GM23338 (cell line): ENCODE measurements around the gene DOP1A. TPM values are rescaled to one million over a fixed set of nuclear protein-coding genes. Genes with fewer than 3 reads are reported as not detected.

Experiments
- ATAC-seq: fragments of 200-7000 bp; cut with Tn5 transposase; 3 replicates; pipeline ENCODE4 v1.9.1; 2020
- DNase-seq: peaks from one replicate; pipeline ENCODE4 v3.0.0-alpha.2; 2015; ENCODE audit warnings: low spot score
- H2AFZ ChIP-seq: fragments of 200-600 bp; sonication (generic); 2 replicates; pipeline ENCODE4 v1.8.0; 2016; ENCODE audit warnings: antibody characterized with exemption, mild to moderate bottlenecking, moderate library complexity
- H3F3A ChIP-seq: fragments of 200-600 bp; sonication (generic); replicated peaks from 2 replicates; pipeline ENCODE4 v1.8.0; 2017; ENCODE audit warnings: antibody characterized with exemption, mixed run types, low read depth
- H3K27ac ChIP-seq: fragments of 200-600 bp; sonication (generic); 2 replicates; pipeline ENCODE4 v1.6.1; 2016; ENCODE audit warnings: low read depth
- H3K27me3 ChIP-seq: fragments of 200-600 bp; sonication (generic); 2 replicates; pipeline ENCODE4 v1.8.0; 2016; ENCODE audit warnings: mild to moderate bottlenecking, mixed run types, moderate library complexity; ENCODE audit not compliant: insufficient read depth
- H3K36me3 ChIP-seq: fragments of 200-600 bp; sonication (generic); 2 replicates; pipeline ENCODE4 v1.8.0; 2016; ENCODE audit warnings: mild to moderate bottlenecking; ENCODE audit not compliant: insufficient read depth
- H3K4me1 ChIP-seq: fragments of 200-600 bp; sonication (generic); 2 replicates; pipeline ENCODE4 v1.8.0; 2016; ENCODE audit warnings: mild to moderate bottlenecking, moderate library complexity; ENCODE audit not compliant: insufficient read depth
- H3K4me2 ChIP-seq: fragments of 200-600 bp; sonication (generic); 2 replicates; pipeline ENCODE4 v1.7.1; 2017; ENCODE audit warnings: mixed run types
- H3K4me3 ChIP-seq: fragments of 200-600 bp; sonication (generic); 2 replicates; pipeline ENCODE4 v1.6.1; 2016; ENCODE audit warnings: mixed run types
- H3K79me2 ChIP-seq: fragments of 200-600 bp; sonication (generic); replicated peaks from 2 replicates; pipeline ENCODE4 v1.8.0; 2017; ENCODE audit warnings: mild to moderate bottlenecking; ENCODE audit not compliant: insufficient read depth
- H3K9me2 ChIP-seq: fragments of 200-600 bp; sonication (generic); 2 replicates; pipeline ENCODE4 v1.8.0; 2017; ENCODE audit not compliant: insufficient read depth
- H4K20me1 ChIP-seq: fragments of 200-600 bp; sonication (generic); replicated peaks from 2 replicates; pipeline ENCODE4 v1.8.0; 2017; ENCODE audit warnings: mild to moderate bottlenecking; ENCODE audit not compliant: insufficient read depth
- H3K27ac Mint-ChIP-seq: 2 replicates; pipeline ENCODE4 v1.8.0; 2020; ENCODE audit warnings: inconsistent platforms, mild to moderate bottlenecking, moderate library complexity, mixed read lengths
- H3K27me3 Mint-ChIP-seq: 3 replicates; pipeline ENCODE4 v1.8.0; 2022; ENCODE audit warnings: low read depth, mild to moderate bottlenecking, moderate library complexity, mixed read lengths, inconsistent platforms; ENCODE audit not compliant: insufficient read depth, poor library complexity
- H3K36me3 Mint-ChIP-seq: 3 replicates; pipeline ENCODE4 v1.8.0; 2021; ENCODE audit warnings: low read depth, mild to moderate bottlenecking, inconsistent platforms, moderate library complexity, mixed read lengths
- H3K4me1 Mint-ChIP-seq: 3 replicates; pipeline ENCODE4 v1.8.0; 2020; ENCODE audit warnings: mild to moderate bottlenecking, inconsistent platforms, mixed read lengths
- H3K4me3 Mint-ChIP-seq: 3 replicates; pipeline ENCODE4 v1.8.0; 2021; ENCODE audit warnings: moderate library complexity, mild to moderate bottlenecking, inconsistent platforms, mixed read lengths
- H3K9me3 Mint-ChIP-seq: 3 replicates; pipeline ENCODE4 v1.8.0; 2020; ENCODE audit warnings: moderate library complexity, mild to moderate bottlenecking, inconsistent platforms, mixed read lengths
- CREB1 ChIP-seq: fragments of 250-450 bp; sonication (Bioruptor Pico); IDR thresholded peaks from 2 replicates; pipeline ENCODE4 v1.5.0; 2020; ENCODE audit warnings: low read depth, mild to moderate bottlenecking, moderate library complexity
- CTCF ChIP-seq, 2 experiments: fragments of 200-600 bp in 1 of 2; sonication (generic) in 1 of 2; conservative IDR thresholded peaks; 2 replicates each; pipeline versions ENCODE4 v1.5.1 to v1.6.1; 2016 to 2017; ENCODE audit warnings: antibody characterized with exemption in 2 of 2, low read depth in 2 of 2, mild to moderate bottlenecking in 2 of 2, moderate library complexity in 1 of 2
- ETS1 ChIP-seq: IDR thresholded peaks from 2 replicates; pipeline ENCODE4 v1.6.1; 2016; ENCODE audit warnings: antibody characterized with exemption
- EZH2 ChIP-seq: fragments of 200-600 bp; sonication (generic); IDR thresholded peaks from one replicate; pipeline ENCODE4 v1.8.0; 2017; ENCODE audit warnings: antibody characterized with exemption, mild to moderate bottlenecking, low read depth; ENCODE audit not compliant: unreplicated experiment
- EZH2phosphoT487 ChIP-seq: fragments of 200-600 bp; sonication (generic); IDR thresholded peaks from one replicate; pipeline ENCODE4 v1.8.1; 2018; ENCODE audit warnings: antibody characterized with exemption; ENCODE audit not compliant: unreplicated experiment
- JUNB ChIP-seq: IDR thresholded peaks from one replicate; pipeline ENCODE4 v1.6.1; 2016; ENCODE audit warnings: antibody characterized with exemption; ENCODE audit not compliant: unreplicated experiment
- NANOG ChIP-seq: IDR thresholded peaks from 2 replicates; pipeline ENCODE4 v1.6.1; 2016; ENCODE audit warnings: antibody characterized with exemption, borderline replicate concordance
- POLR2AphosphoS5 ChIP-seq: IDR thresholded peaks from 2 replicates; pipeline ENCODE4 v1.6.1; 2016; ENCODE audit warnings: antibody characterized with exemption, low read depth
- REST ChIP-seq: IDR thresholded peaks from one replicate; pipeline ENCODE4 v1.6.1; 2018; ENCODE audit warnings: antibody characterized with exemption; ENCODE audit not compliant: unreplicated experiment
- STAT1 ChIP-seq: IDR thresholded peaks from one replicate; pipeline ENCODE4 v1.6.1; 2016; ENCODE audit warnings: antibody characterized with exemption; ENCODE audit not compliant: unreplicated experiment
- ZNF331 ChIP-seq: fragments of 250-450 bp; sonication (Bioruptor Pico); IDR thresholded peaks from 2 replicates; pipeline ENCODE4 v1.5.0; 2020; ENCODE audit warnings: low read depth, mild to moderate bottlenecking, moderate library complexity
- polyA plus RNA-seq: library from polyadenylated mRNA; unstranded; fragments of >200 nt; fragmentation: Nextera tagmentation; extraction: Ambion mirVana; gene quantifications from 2 replicates; pipeline ENCODE4 v1.2.1, GENCODE V29; 2016
- total RNA-seq: library from RNA; depleted of rRNA; stranded (reverse); fragments of >200 nt; shearing (Covaris generic); gene quantifications from 2 replicates; pipeline ENCODE4 v1.2.3, GENCODE V29; 2014

The DOP1A gene
- total and polyA plus RNA-seq, 2 experiments from 2014 or later: 3.9 to 18.6 TPM

GRCh38 chr6:83126223-83126622 lies 58.8 kb downstream of the DOP1A start:
- H3K4me3 Mint-ChIP-seq: no peak overlapping the region
- no peak for DNase-seq
- no peak overlapping the region for H3K4me3 ChIP-seq
- ATAC-seq: peak; percentile 57; the same call in 2 of the 3 replicates
- TF ChIP-seq REST (no peak), EZH2 (no peak), ZNF331 (no peak), CTCF (conservative IDR thresholded peaks at IDR 0.05; ENCODE audit: low read depth in 2 of 2) (no peak), EZH2phosphoT487 (no peak), JUNB (no peak), STAT1 (no peak), POLR2AphosphoS5 (no peak), ETS1 (no peak), CREB1 (CRISPR knock-in tag) (no peak), NANOG (no peak)
- H3K27me3 ChIP-seq: no peaks in the 10 kb centered on the region
- H3K36me3 Mint-ChIP-seq: peaks cover 30% of the 10 kb centered on the region
- peaks cover 24% of the 10 kb centered on the region for H3K36me3 ChIP-seq
- peaks cover 24% of the 10 kb centered on the region for H3K4me1 ChIP-seq
- peaks cover 16% of the 10 kb centered on the region for H3K4me1 Mint-ChIP-seq
- no peaks in the 10 kb centered on the region for H4K20me1 ChIP-seq
- peak overlapping the region; percentile 85 for H3K27ac Mint-ChIP-seq
- no peak overlapping the region for H3K4me2 ChIP-seq
- no peaks in the 10 kb centered on the region for H3F3A ChIP-seq
- H3K27me3 Mint-ChIP-seq: no peaks in the 10 kb centered on the region
- H2AFZ ChIP-seq: no peak overlapping the region
- peak overlapping the region; percentile 77; the same call in 1 of the 2 replicates for H3K27ac ChIP-seq
- no peaks in the 10 kb centered on the region for H3K9me2 ChIP-seq
- H3K79me2 ChIP-seq: no peaks in the 10 kb centered on the region
- no peaks in the 10 kb centered on the region for H3K9me3 Mint-ChIP-seq
